Choroid plexus epithelial cell (primary cell): ENCODE measurements around the gene ARMCX5.
A peak's percentile ranks its signal among the peaks of the same experiment; 100 is the strongest.

Experiments
- DNase-seq: peaks from one replicate; pipeline ENCODE4 v3.0.0-alpha.2; 2010; ENCODE audit warnings: low read depth
- H3K4me3 ChIP-seq: 2 replicates; pipeline ENCODE4 v1.5.1; 2011; ENCODE audit warnings: low read depth, mild to moderate bottlenecking, control low read depth, low read length, moderate library complexity
- TF ChIP-seq, protein P1 (sequence below): conservative IDR thresholded peaks from 2 replicates; pipeline ENCODE4 v1.5.1; 2011; ENCODE audit warnings: low read depth, mild to moderate bottlenecking, control low read depth, inconsistent platforms, low read length, moderate library complexity

The ARMCX5 gene

DNA sequence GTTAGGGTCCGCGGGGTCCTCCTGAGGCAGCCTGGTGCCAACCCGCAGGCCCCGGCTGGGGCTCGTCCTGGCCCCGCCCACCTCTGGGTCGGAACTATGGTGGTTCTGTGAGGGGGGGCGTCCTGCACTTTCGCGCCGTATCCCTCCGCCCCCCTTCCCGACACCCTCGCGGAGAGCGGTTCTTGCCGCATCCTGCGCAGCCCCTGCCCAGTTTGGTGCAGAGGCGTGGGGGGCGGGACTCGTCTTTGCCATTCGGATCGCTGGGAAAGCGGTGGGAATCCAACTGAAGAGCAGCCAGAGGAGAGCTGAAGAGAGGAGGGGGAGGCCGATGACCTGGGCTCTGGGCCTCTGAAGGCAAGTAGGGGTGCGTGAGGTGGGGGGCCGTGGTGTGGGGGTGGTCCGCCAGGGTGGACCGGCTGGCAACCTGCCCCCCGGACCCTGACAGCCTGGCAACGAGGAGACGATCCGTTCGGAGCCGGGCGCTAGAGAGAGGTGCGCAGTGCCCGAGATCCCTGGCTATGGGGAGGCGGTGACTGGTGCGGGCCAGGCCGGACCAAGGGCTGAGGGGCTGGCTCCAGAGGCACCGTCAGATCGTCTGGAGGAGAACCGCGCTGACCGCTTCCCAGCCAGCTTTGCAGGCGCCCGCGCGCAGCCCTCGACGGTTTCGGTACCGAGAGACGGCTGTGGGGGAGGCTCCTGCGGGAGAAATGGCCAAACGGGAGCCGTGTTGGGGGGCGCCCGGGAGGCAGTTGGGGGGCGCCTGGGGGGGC lies 52.1 kb downstream of the ARMCX5 start, which contains the start of gene GPRASP1:
GPRASP1 (plus strand) TSS at position 242 of the 770 bp plus-strand sequence. CDS start 2,431 bp downstream, outside the sequence.
- TF ChIP-seq, protein P1, sequence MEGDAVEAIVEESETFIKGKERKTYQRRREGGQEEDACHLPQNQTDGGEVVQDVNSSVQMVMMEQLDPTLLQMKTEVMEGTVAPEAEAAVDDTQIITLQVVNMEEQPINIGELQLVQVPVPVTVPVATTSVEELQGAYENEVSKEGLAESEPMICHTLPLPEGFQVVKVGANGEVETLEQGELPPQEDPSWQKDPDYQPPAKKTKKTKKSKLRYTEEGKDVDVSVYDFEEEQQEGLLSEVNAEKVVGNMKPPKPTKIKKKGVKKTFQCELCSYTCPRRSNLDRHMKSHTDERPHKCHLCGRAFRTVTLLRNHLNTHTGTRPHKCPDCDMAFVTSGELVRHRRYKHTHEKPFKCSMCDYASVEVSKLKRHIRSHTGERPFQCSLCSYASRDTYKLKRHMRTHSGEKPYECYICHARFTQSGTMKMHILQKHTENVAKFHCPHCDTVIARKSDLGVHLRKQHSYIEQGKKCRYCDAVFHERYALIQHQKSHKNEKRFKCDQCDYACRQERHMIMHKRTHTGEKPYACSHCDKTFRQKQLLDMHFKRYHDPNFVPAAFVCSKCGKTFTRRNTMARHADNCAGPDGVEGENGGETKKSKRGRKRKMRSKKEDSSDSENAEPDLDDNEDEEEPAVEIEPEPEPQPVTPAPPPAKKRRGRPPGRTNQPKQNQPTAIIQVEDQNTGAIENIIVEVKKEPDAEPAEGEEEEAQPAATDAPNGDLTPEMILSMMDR: no peak
- DNase-seq: peak; percentile 26
- peak within 1 kb of the TSS; percentile 59 for H3K4me3 ChIP-seq

- H3K4me3 ChIP-seq: peak overlapping the region; percentile 59
- DNase-seq: peak; percentile 60
- TF ChIP-seq, protein P1: peak; percentile 71
These were observed 52.8 kb downstream of the ARMCX5 start for GRCh38 chrX:102652031-102652688.
